ENCODE results near the gene TRAM2. TPM values are rescaled to one million over a fixed set of nuclear protein-coding genes. Genes with fewer than 3 reads are reported as not detected.

TRAM2 gene
- total RNA-seq, 2 experiments from 2014 or later: 5.7 to 6.5 TPM

DNA sequence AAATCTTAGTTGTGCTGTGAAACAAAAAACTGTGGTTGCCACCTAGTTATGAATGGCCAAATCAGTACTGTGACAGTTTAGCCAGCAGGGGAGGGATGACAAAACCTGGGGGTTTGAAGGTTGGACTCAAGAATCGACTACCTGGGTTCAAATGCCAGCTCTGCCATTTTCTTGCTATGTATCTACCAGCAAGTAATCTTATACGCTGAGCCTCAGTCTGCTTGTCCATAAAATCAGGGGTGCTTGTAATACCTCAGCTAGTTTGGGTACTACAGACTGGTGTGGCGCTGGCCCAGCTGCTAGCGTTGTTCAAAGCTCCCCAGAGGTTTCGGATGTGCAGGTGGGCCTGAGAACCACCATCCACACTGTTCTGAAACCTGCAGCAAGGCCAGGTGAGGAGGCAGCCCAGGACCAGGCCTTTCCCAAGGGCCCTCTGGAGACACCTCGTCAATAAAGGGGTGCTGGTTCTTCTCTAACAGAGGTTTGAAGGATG, 40.4 kb downstream of the TRAM2 start:
- DNase-seq: no peak
- Mint-ChIP-seq H3K27me3 (no peaks in the 10 kb centered on the region), H3K4me1 (peaks cover 43% of the 10 kb centered on the region), H3K4me3 (no peak overlapping the region), H3K27ac (no peak overlapping the region), H3K36me3 (ENCODE audit: low read depth) (peaks cover 3% of the 10 kb centered on the region), H3K9me3 (no peaks in the 10 kb centered on the region)
- ChIA-PET POLR2A (no interaction called here), CTCF (interaction anchor here (1.0 kb wide), 1 partner anchor 116 kb away, joined by 3 read pairs; no protein-coding TSS in a partner anchor)

DNA sequence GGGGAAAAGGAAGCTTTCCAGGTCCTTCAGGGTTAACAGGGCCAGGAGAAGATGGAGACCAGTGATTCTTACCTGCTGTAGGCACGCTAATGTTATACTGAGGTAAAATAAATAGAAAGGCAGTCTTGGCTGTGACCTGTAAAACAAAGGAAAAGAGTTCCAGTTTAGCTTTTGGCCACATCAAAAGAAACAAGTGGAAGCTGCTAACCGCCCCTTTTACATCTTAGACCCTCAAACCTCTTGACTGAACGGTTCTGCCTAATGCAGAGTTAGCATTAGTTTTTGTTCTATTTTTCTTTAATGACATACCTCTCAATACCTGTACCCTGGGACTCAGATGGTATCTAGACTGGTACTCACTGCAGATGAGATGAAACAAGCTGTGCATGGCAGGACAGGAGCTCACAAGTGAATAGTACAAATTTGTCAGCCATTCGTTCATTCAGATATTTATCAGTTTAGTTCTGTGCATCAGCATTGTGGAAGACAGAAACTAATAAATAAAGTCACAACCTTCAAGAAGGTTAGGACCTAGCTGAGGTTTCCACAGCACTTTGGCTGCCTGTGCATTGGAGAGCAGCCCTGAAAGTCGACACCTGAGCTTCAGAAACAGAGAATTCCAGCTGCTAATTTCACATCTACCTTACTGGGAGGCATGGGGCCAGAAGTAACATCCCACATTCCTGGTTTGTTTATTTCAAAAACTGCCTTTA, 41.0 kb downstream of the TRAM2 start:
- Mint-ChIP-seq H3K4me1 (peaks cover 43% of the 10 kb centered on the region), H3K36me3 (ENCODE audit: low read depth) (peaks cover 3% of the 10 kb centered on the region), H3K4me3 (no peak overlapping the region), H3K9me3 (no peaks in the 10 kb centered on the region), H3K27ac (peak overlapping the region; percentile 9), H3K27me3 (no peaks in the 10 kb centered on the region)
- CTCF ChIA-PET: interaction anchor here (1.0 to 1.1 kb wide), 3 partner anchors 39 to 116 kb away, joined by 3 read pairs; no protein-coding TSS in a partner anchor
- DNase-seq: no peak
- POLR2A ChIA-PET: interaction anchor here (1.7 kb wide), 1 partner anchor 39 kb away, joined by 5 read pairs; no protein-coding TSS in a partner anchor

DNA sequence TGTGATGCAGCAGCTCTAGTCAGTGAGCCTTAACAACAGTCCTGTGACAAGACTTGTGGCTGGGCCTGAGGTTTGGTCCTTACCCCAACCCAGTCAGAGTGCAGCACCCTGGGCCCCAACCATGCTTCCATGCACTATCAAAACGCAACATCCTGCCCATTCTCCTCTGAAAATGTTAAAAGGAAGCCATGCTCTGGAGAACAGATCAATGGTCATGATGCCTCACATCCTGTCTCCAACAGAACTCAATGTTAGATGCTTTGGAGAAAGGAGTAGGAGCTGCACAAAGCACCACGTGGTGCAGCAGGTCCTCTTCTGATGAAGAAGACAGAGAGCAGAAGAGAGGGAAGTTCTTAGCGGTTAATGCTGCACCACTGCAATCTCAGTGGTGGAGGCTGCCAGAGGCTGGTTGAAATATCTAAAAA, 41.9 kb downstream of the TRAM2 start:
- CTCF ChIA-PET: interaction anchor here (0.6 to 1.1 kb wide), 3 partner anchors 40 to 127 kb away, joined by 3 to 4 read pairs (median 3); no protein-coding TSS in a partner anchor
- Mint-ChIP-seq H3K27me3 (no peaks in the 10 kb centered on the region), H3K36me3 (ENCODE audit: low read depth) (peaks cover 3% of the 10 kb centered on the region), H3K9me3 (no peaks in the 10 kb centered on the region), H3K4me3 (no peak overlapping the region), H3K27ac (peak overlapping the region; percentile 60), H3K4me1 (peaks cover 43% of the 10 kb centered on the region)
- peak; percentile 55 for DNase-seq
- POLR2A ChIA-PET: interaction anchor here (1.7 kb wide), 1 partner anchor 40 kb away, joined by 5 read pairs; no protein-coding TSS in a partner anchor

- DNase-seq: no peak
- ChIA-PET POLR2A (interaction anchor here (0.6 to 1.7 kb wide), 2 partner anchors 41 to 226 kb away, joined by 3 to 5 read pairs; no protein-coding TSS in a partner anchor), CTCF (interaction anchor here (0.6 to 1.1 kb wide), 2 partner anchors 117 to 127 kb away, joined by 3 to 4 read pairs; no protein-coding TSS in a partner anchor)
- no peak overlapping the region for H3K4me3 Mint-ChIP-seq
- no peaks in the 10 kb centered on the region for H3K27me3 Mint-ChIP-seq
- peaks cover 3% of the 10 kb centered on the region for H3K36me3 Mint-ChIP-seq (ENCODE audit: low read depth)
- no peak overlapping the region for H3K27ac Mint-ChIP-seq
- H3K9me3 Mint-ChIP-seq: no peaks in the 10 kb centered on the region
- H3K4me1 Mint-ChIP-seq: peaks cover 43% of the 10 kb centered on the region
These were observed 42.5 kb downstream of the TRAM2 start for GRCh38 chr6:52534363-52534762.

DNA sequence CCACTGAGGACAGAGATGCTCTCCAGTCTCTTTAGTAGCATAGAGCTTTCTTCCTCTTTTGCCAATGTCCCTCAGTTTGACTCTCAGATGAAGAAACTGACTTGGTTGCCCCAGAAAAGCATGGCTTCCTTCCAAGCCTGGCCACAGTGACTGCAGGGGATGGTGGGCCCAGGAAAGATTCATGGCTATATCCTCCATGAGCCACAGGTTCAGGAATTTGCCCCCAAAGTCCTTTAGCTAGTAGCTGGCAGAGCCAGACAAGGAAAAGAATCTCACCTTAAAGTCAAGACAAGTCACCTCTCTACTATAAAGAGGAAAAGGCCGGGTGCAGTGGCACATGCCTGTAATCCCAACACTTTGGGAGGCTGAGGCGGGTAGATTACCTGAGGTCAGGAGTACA, 43.4 kb downstream of the TRAM2 start:
- no peak for DNase-seq
- Mint-ChIP-seq H3K27me3 (no peaks in the 10 kb centered on the region), H3K9me3 (no peaks in the 10 kb centered on the region), H3K4me1 (peaks cover 44% of the 10 kb centered on the region), H3K27ac (no peak overlapping the region), H3K4me3 (no peak overlapping the region), H3K36me3 (ENCODE audit: low read depth) (peaks cover 3% of the 10 kb centered on the region)
- ChIA-PET CTCF (no interaction called here), POLR2A (no interaction called here)

DNA sequence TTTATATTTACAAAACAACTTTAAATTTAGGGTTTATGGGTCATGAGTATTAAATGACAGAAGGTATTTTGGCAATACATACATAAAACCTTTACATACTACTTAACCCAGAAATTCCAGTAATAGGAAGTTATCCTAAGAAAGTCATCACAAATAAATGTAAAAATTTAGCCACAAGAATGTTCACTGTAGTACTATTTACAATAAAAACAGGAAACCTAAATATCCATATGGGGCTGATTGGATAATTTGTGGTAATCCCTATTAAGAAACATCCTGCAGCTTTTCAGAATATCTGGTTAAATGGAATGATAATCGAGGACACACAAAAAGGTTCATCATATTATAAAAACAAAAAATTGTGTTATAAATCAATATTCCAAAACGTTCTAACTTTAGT, 44.4 kb downstream of the TRAM2 start:
- H3K27me3 Mint-ChIP-seq: no peaks in the 10 kb centered on the region
- H3K4me1 Mint-ChIP-seq: peaks cover 36% of the 10 kb centered on the region
- POLR2A ChIA-PET: no interaction called here
- H3K36me3 Mint-ChIP-seq (ENCODE audit: low read depth): peaks cover 3% of the 10 kb centered on the region
- no peak for DNase-seq
- H3K27ac Mint-ChIP-seq: no peak overlapping the region
- no peak overlapping the region for H3K4me3 Mint-ChIP-seq
- no peaks in the 10 kb centered on the region for H3K9me3 Mint-ChIP-seq
- CTCF ChIA-PET: no interaction called here

- H3K4me1 Mint-ChIP-seq: peaks cover 30% of the 10 kb centered on the region
- ChIA-PET CTCF (no interaction called here), POLR2A (no interaction called here)
- DNase-seq: no peak
- H3K27ac Mint-ChIP-seq: no peak overlapping the region
- H3K27me3 Mint-ChIP-seq: no peaks in the 10 kb centered on the region
- peaks cover 3% of the 10 kb centered on the region for H3K36me3 Mint-ChIP-seq (ENCODE audit: low read depth)
- H3K9me3 Mint-ChIP-seq: no peaks in the 10 kb centered on the region
- no peak overlapping the region for H3K4me3 Mint-ChIP-seq
These were observed 45.0 kb downstream of the TRAM2 start for GRCh38 chr6:52531834-52532233.

GRCh38 chr6:52531396-52531795, 45.5 kb downstream of the TRAM2 start:
- POLR2A ChIA-PET: no interaction called here
- peaks cover 25% of the 10 kb centered on the region for H3K4me1 Mint-ChIP-seq
- no peaks in the 10 kb centered on the region for H3K9me3 Mint-ChIP-seq
- no peak overlapping the region for H3K27ac Mint-ChIP-seq
- peaks cover 3% of the 10 kb centered on the region for H3K36me3 Mint-ChIP-seq (ENCODE audit: low read depth)
- CTCF ChIA-PET: interaction anchor here (0.7 kb wide), 1 partner anchor 575 kb away, joined by 4 read pairs; no protein-coding TSS in a partner anchor
- DNase-seq: no peak
- no peaks in the 10 kb centered on the region for H3K27me3 Mint-ChIP-seq
- no peak overlapping the region for H3K4me3 Mint-ChIP-seq

GRCh38 chr6:52530351-52530750, 46.5 kb downstream of the TRAM2 start:
- no peak overlapping the region for H3K4me3 Mint-ChIP-seq
- peaks cover 15% of the 10 kb centered on the region for H3K4me1 Mint-ChIP-seq
- H3K9me3 Mint-ChIP-seq: no peaks in the 10 kb centered on the region
- ChIA-PET POLR2A (no interaction called here), CTCF (no interaction called here)
- peaks cover 3% of the 10 kb centered on the region for H3K36me3 Mint-ChIP-seq (ENCODE audit: low read depth)
- H3K27ac Mint-ChIP-seq: no peak overlapping the region
- H3K27me3 Mint-ChIP-seq: no peaks in the 10 kb centered on the region
- DNase-seq: no peak

- ChIA-PET CTCF (no interaction called here), POLR2A (no interaction called here)
- H3K4me3 Mint-ChIP-seq: no peak overlapping the region
- no peaks in the 10 kb centered on the region for H3K9me3 Mint-ChIP-seq
- H3K27me3 Mint-ChIP-seq: no peaks in the 10 kb centered on the region
- H3K4me1 Mint-ChIP-seq: peaks cover 4% of the 10 kb centered on the region
- no peaks in the 10 kb centered on the region for H3K36me3 Mint-ChIP-seq (ENCODE audit: low read depth)
- no peak for DNase-seq
- H3K27ac Mint-ChIP-seq: no peak overlapping the region
These were observed 47.5 kb downstream of the TRAM2 start for GRCh38 chr6:52529311-52529710.

DNA sequence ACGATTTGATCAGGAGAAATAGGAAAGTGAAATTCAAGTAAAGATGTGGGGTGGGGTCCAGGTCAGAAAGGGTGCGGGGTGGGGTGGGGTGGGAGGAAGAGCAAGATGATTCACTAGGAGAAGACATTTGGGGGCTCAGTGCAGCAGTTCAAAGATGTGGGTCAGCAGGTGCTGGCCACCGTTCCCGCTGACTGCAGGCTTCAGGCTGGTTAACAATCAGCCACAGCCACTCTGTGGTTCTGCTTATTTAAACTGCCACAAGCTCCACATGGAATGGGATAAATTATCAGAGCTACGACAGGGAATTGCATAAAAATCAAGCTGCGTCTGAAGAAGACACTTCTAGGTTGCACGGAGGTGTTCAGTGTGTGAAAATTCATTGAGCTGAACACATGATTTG, 49.4 kb downstream of the TRAM2 start:
- H3K4me3 Mint-ChIP-seq: no peak overlapping the region

GRCh38 chr6:52526634-52527033, 50.2 kb downstream of the TRAM2 start:
- CTCF ChIA-PET: no interaction called here
- no peaks in the 10 kb centered on the region for H3K36me3 Mint-ChIP-seq (ENCODE audit: low read depth)
- no peak for DNase-seq
- H3K27ac Mint-ChIP-seq: no peak overlapping the region
- no peak overlapping the region for H3K4me3 Mint-ChIP-seq
- peaks cover 6% of the 10 kb centered on the region for H3K4me1 Mint-ChIP-seq
- POLR2A ChIA-PET: interaction anchor here (0.6 kb wide), 2 partner anchors 40 to 785 kb away, joined by 3 read pairs; no protein-coding TSS in a partner anchor
- no peaks in the 10 kb centered on the region for H3K9me3 Mint-ChIP-seq
- no peaks in the 10 kb centered on the region for H3K27me3 Mint-ChIP-seq

More for the DNA sequence above, 49.4 kb downstream of the TRAM2 start:
- Mint-ChIP-seq H3K9me3 (no peaks in the 10 kb centered on the region), H3K27me3 (no peaks in the 10 kb centered on the region), H3K4me1 (peaks cover 6% of the 10 kb centered on the region), H3K27ac (no peak overlapping the region), H3K36me3 (ENCODE audit: low read depth) (no peaks in the 10 kb centered on the region)
- CTCF ChIA-PET: no interaction called here
- no peak for DNase-seq
- POLR2A ChIA-PET: no interaction called here

GRCh38 chr6:52524918-52525317, 51.9 kb downstream of the TRAM2 start:
- H3K27me3 Mint-ChIP-seq: no peaks in the 10 kb centered on the region
- H3K36me3 Mint-ChIP-seq (ENCODE audit: low read depth): no peaks in the 10 kb centered on the region
- H3K9me3 Mint-ChIP-seq: no peaks in the 10 kb centered on the region
- CTCF ChIA-PET: no interaction called here
- H3K27ac Mint-ChIP-seq: no peak overlapping the region
- DNase-seq: no peak
- POLR2A ChIA-PET: no interaction called here
- no peak overlapping the region for H3K4me3 Mint-ChIP-seq
- H3K4me1 Mint-ChIP-seq: peaks cover 6% of the 10 kb centered on the region

Measured in activated CD4-positive, alpha-beta memory T cell treated with anti-CD3 and anti-CD28 coated beads, Interleukin-2, amount 10 ng/mL, durations not matched to agents 7 days and 5 days (primary cell).